Epithelial cell of esophagus (primary cell): ENCODE measurements around the gene FOXD3.

Experiments
- DNase-seq: peaks from one replicate; pipeline ENCODE4 v3.0.0; 2010; ENCODE audit warnings: low read depth
- H3K4me3 ChIP-seq: 2 replicates; pipeline ENCODE4 v1.5.1; 2011; ENCODE audit warnings: mild to moderate bottlenecking, low read length, control low read depth
- TF ChIP-seq, protein P1 (sequence below): IDR thresholded peaks from 2 replicates; pipeline ENCODE4 v1.5.1; 2011; ENCODE audit warnings: low read depth, mild to moderate bottlenecking, low read length, control low read depth, inconsistent platforms; ENCODE audit not compliant: insufficient read depth; ENCODE audit errors: missing control alignments

Gene FOXD3

GRCh38 chr1:63322114-63322943 lies at the start of gene FOXD3:
Gene FOXD3 (plus strand): TSS chr1:63322567. CDS start chr1:63323059, 492 bp downstream.
- peak; percentile 44 for DNase-seq
- TF ChIP-seq, protein P1, sequence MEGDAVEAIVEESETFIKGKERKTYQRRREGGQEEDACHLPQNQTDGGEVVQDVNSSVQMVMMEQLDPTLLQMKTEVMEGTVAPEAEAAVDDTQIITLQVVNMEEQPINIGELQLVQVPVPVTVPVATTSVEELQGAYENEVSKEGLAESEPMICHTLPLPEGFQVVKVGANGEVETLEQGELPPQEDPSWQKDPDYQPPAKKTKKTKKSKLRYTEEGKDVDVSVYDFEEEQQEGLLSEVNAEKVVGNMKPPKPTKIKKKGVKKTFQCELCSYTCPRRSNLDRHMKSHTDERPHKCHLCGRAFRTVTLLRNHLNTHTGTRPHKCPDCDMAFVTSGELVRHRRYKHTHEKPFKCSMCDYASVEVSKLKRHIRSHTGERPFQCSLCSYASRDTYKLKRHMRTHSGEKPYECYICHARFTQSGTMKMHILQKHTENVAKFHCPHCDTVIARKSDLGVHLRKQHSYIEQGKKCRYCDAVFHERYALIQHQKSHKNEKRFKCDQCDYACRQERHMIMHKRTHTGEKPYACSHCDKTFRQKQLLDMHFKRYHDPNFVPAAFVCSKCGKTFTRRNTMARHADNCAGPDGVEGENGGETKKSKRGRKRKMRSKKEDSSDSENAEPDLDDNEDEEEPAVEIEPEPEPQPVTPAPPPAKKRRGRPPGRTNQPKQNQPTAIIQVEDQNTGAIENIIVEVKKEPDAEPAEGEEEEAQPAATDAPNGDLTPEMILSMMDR: no peak
- H3K4me3 ChIP-seq: peak within 1 kb of the TSS; percentile 37

DNA sequence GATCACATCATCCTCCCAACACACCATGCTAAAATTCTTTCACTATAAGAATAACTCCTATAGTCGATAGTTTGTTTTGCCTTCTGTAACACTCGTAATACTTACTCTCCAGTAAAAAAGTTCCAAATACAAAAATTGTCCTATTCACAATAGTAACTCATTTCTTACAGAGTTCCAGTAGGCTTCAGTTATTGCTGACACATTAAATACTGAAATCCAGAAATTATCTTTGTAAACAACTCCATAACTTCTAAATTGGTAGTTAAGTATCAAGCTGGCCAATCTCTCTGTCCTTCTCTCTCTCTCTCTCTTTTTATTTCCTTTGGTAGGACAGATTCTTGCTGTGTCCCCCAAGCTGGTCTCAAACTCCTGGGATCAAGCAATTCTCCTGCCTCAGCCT lies 49.6 kb upstream of the FOXD3 start:
- DNase-seq: no peak
- TF ChIP-seq, protein P1: no peak
- no peak overlapping the region for H3K4me3 ChIP-seq

DNA sequence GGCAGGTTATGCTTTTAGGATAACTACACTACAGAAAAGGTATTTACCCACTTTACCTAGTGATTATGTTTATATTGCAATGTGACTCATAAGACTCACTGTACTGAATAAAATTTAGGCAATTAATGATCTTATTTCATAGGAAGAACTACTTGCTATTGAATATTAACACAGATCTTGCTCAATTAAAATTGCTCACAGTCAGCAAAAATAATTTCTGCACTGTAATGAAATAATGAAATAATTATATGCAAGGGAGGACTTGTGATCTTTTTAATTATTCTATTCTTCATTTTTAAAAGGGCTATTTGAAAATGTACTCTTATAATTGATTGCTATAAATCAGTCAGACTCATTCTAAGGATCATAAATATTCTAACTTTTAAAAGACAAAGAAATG lies 48.0 kb upstream of the FOXD3 start:
- TF ChIP-seq, protein P1: no peak
- no peak overlapping the region for H3K4me3 ChIP-seq
- DNase-seq: no peak

DNA sequence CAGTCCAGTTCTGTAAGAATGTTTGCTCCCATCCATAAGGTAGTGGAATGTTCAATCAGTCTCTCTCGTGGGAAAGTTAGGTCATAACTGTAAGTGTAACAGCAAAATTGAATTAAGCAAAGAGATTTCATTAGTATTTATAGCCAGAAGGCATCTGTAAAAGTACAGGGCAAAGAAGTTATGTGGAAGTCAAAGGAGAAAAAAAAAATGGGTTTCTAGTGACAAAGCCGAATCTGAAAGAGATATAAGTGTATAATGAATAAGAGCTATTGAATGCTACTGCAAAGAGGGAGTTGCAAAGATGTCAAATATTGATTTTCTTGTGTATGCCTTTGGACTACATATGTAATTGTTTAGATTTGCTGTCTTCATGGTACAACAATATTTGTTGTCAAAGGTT lies 47.4 kb upstream of the FOXD3 start:
- no peak for DNase-seq
- no peak overlapping the region for H3K4me3 ChIP-seq
- TF ChIP-seq, protein P1: no peak

GRCh38 chr1:63276624-63277023 lies 45.7 kb upstream of the FOXD3 start:
- TF ChIP-seq, protein P1: no peak
- no peak overlapping the region for H3K4me3 ChIP-seq
- no peak for DNase-seq

DNA sequence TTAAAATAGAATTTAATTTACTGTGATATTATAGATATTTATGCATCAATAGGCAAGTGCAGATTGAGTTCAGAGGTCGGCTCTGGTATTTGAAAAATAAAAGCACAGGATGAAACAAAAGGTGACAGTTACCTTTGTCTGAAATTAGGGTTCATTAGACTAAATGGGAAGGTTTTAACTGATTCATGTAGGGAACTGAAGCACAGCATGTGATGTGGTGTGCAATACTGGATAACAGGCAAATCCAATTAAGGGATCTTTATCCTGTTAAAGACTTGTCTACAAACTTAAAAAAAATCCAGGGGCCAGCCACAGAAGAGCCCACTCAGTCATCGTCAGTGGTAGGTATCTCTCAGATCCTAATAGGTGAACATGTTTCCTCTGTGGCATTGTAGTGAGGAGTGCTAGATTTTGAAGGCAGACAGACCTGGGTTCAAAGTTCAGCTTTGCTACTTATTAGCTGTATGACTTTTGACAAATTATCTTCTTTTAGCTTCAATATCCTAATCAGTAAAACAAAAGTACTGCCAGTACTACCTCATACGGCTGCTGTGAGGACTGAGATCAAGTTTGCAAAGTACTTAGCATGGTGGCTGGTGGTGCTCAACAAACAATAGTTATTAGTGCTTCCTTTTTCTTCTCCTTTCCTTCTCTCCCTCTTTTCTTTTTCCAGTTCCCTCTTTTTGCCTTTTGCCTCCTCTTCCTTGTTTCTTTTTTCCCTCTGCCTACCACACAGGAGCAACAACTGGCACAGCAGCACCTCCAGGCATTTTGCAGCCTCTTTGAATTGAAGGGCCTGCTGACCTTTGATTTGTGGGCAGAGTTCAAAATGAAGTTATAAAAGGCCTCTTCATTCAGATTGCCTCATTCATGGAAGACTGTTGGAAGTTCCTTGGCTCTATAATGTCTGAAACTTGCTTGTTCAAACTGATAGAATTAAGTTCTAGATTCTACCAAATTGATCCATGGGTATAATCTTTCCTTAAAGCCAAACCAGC lies 44.9 kb upstream of the FOXD3 start:
- no peak overlapping the region for H3K4me3 ChIP-seq
- TF ChIP-seq, protein P1: no peak
- no peak for DNase-seq
